Trophoblast cell (in vitro differentiated cells and primary cell): Measurements from ENCODE around the gene FNBP1.
"Not testable (repeated sequence)": the region's sequence is repeated elsewhere in the genome, so short reads cannot be mapped to it uniquely, and the experiment has no call there.

Experiments
- DNase-seq, 2 donors: peaks; one replicate each; pipeline ENCODE4 v3.0.0-alpha.2; 2016
- H2AFZ ChIP-seq: 2 replicates; pipeline ENCODE4 v1.6.1; 2013; ENCODE audit warnings: low read length, moderate library complexity, mild to moderate bottlenecking; ENCODE audit not compliant: insufficient read depth, poor library complexity
- H2AK5ac ChIP-seq: 2 replicates; pipeline ENCODE4 v1.6.1; 2013; ENCODE audit warnings: mild to moderate bottlenecking, low read length
- H2BK120ac ChIP-seq: 2 replicates; pipeline ENCODE4 v1.6.1; 2013; ENCODE audit warnings: low read length, mild to moderate bottlenecking, moderate library complexity; ENCODE audit not compliant: insufficient read depth, poor library complexity
- H2BK12ac ChIP-seq: 2 replicates; pipeline ENCODE4 v1.6.1; 2013; ENCODE audit warnings: mild to moderate bottlenecking, low read length, moderate library complexity
- H2BK5ac ChIP-seq: 2 replicates; pipeline ENCODE4 v1.6.1; 2013; ENCODE audit warnings: low read length, low read depth, moderate library complexity, mild to moderate bottlenecking; ENCODE audit not compliant: poor library complexity
- H3K14ac ChIP-seq: 2 replicates; pipeline ENCODE4 v1.6.1; 2013; ENCODE audit warnings: mild to moderate bottlenecking, low read length
- H3K18ac ChIP-seq: 2 replicates; pipeline ENCODE4 v1.6.1; 2013; ENCODE audit warnings: mild to moderate bottlenecking, low read length
- H3K23ac ChIP-seq: 2 replicates; pipeline ENCODE4 v1.6.1; 2013; ENCODE audit warnings: low read length
- H3K27ac ChIP-seq: 2 replicates; pipeline ENCODE4 v1.5.1; 2013; ENCODE audit warnings: low read depth, mild to moderate bottlenecking, inconsistent platforms, low read length, moderate library complexity
- H3K27me3 ChIP-seq: 2 replicates; pipeline ENCODE4 v1.6.1; 2013; ENCODE audit warnings: inconsistent platforms, mild to moderate bottlenecking, low read length, moderate library complexity; ENCODE audit not compliant: insufficient read depth
- H3K36me3 ChIP-seq, 2 experiments: 1 replicate in 1 of 2; 2 replicates in 1 of 2; pipeline ENCODE4 v1.6.1; 2013; ENCODE audit warnings: low read length in 2 of 2, mild to moderate bottlenecking in 2 of 2, moderate library complexity in 1 of 2; ENCODE audit not compliant: insufficient read depth in 2 of 2, control insufficient read depth in 1 of 2
- H3K4ac ChIP-seq: 2 replicates; pipeline ENCODE4 v1.6.1; 2013; ENCODE audit warnings: low read depth, mild to moderate bottlenecking, low read length, moderate library complexity
- H3K4me1 ChIP-seq, 2 experiments: 1 replicate in 1 of 2; 2 replicates in 1 of 2; pipeline ENCODE4 v1.6.1; 2013; ENCODE audit warnings: low read length in 2 of 2, mild to moderate bottlenecking in 2 of 2, moderate library complexity in 1 of 2; ENCODE audit not compliant: insufficient read depth in 2 of 2, control insufficient read depth in 1 of 2
- H3K4me2 ChIP-seq: 2 replicates; pipeline ENCODE4 v1.6.1; 2013; ENCODE audit warnings: inconsistent platforms, mild to moderate bottlenecking, low read length, moderate library complexity
- H3K4me3 ChIP-seq: 2 replicates; pipeline ENCODE4 v1.5.1; 2013; ENCODE audit warnings: mild to moderate bottlenecking, low read depth, low read length, inconsistent platforms
- H3K79me1 ChIP-seq: one replicate; pipeline ENCODE4 v1.6.1; 2013; ENCODE audit warnings: low read length
- H3K79me2 ChIP-seq: 2 replicates; pipeline ENCODE4 v1.6.1; 2013; ENCODE audit warnings: low read length, mild to moderate bottlenecking; ENCODE audit not compliant: control insufficient read depth, insufficient read depth, poor library complexity
- H3K9ac ChIP-seq: 2 replicates; pipeline ENCODE4 v1.6.1; 2013; ENCODE audit warnings: mild to moderate bottlenecking, low read length
- H3K9me3 ChIP-seq: 2 replicates; pipeline ENCODE4 v1.6.1; 2013; ENCODE audit warnings: low read depth, mild to moderate bottlenecking, control low read depth, inconsistent platforms, low read length; ENCODE audit not compliant: insufficient read depth
- H4K12ac ChIP-seq: 2 replicates; pipeline ENCODE4 v1.6.1; 2013; ENCODE audit warnings: low read depth, mild to moderate bottlenecking, low read length, moderate library complexity
- H4K8ac ChIP-seq: 2 replicates; pipeline ENCODE4 v1.6.1; 2013; ENCODE audit warnings: low read depth, mild to moderate bottlenecking, low read length, moderate library complexity
- H4K91ac ChIP-seq: one replicate; pipeline ENCODE4 v1.6.1; 2013; ENCODE audit warnings: low read depth, mild to moderate bottlenecking, low read length, moderate library complexity
- WGBS: extraction: QIAGEN DNeasy Blood & Tissue Kit; methylation state at CpG from one replicate; pipeline ENCODE4 v1.1.7; 2013; ENCODE audit warnings: missing lambda C conversion rate; ENCODE audit not compliant: insufficient read length, insufficient coverage; ENCODE audit errors: extremely low coverage; 5-methylcytosine and 5-hydroxymethylcytosine counted together

Gene FNBP1

DNA sequence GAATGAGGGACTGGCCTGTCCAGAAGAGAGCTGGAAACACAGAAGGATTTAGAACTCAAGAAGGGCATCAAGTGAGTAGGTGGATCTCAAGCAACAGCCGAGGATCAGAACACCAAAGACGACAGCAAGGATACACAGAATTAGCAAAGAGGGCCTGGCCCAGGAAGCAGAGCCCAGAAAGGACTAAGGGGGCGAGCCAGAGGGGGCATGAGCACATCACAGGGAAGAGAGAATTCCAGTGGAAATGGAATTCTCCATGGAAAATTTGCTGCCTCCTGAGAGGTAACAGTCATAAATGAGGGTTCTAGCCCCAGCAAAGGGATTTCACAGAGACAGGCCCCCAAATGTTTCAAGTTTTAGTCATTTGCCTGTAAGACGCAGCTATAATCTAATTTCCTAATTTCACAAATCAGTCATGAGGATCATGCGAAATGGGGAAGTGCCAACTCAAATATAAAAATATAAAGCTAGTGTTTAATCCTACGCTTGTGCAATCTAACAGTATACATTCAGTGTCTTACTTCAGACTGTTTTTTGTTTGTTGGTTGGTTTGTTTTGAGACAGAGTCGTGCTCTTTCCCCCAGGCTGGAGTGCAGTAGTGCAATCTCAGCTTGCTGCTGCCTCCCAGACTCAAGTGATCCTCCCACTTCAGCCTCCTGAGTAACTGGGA is 46.7 kb downstream of the FNBP1 start:
- Histone ChIP-seq H3K79me2 (no peaks in the 10 kb centered on the region), H2BK120ac (no peak overlapping the region), H3K4me3 (no peak overlapping the region), H2AFZ (no peak overlapping the region), H4K91ac (no peak overlapping the region), H3K27ac (no peak overlapping the region), H2BK12ac (no peak overlapping the region), H2BK5ac (no peak overlapping the region), H3K23ac (no peak overlapping the region), H4K8ac (no peak overlapping the region), H3K79me1 (peaks cover under 1% of the 10 kb centered on the region), H3K36me3 (no peaks in the 10 kb centered on the region), H2AK5ac (no peak overlapping the region), H3K9ac (no peak overlapping the region), H3K27me3 (no peaks in the 10 kb centered on the region), H3K4me1 (peaks cover 8 to 10% of the 10 kb centered on the region in 2 experiments), H3K18ac (no peak overlapping the region), H4K12ac (no peak overlapping the region), H3K9me3 (no peaks in the 10 kb centered on the region), H3K4ac (no peak overlapping the region), H3K4me2 (no peak overlapping the region), H3K14ac (no peak overlapping the region)
- DNase-seq = peak in 1 of 2 donors; percentile 27
- no CpG with 5 or more reads among the region's 7 CpGs for WGBS

DNA sequence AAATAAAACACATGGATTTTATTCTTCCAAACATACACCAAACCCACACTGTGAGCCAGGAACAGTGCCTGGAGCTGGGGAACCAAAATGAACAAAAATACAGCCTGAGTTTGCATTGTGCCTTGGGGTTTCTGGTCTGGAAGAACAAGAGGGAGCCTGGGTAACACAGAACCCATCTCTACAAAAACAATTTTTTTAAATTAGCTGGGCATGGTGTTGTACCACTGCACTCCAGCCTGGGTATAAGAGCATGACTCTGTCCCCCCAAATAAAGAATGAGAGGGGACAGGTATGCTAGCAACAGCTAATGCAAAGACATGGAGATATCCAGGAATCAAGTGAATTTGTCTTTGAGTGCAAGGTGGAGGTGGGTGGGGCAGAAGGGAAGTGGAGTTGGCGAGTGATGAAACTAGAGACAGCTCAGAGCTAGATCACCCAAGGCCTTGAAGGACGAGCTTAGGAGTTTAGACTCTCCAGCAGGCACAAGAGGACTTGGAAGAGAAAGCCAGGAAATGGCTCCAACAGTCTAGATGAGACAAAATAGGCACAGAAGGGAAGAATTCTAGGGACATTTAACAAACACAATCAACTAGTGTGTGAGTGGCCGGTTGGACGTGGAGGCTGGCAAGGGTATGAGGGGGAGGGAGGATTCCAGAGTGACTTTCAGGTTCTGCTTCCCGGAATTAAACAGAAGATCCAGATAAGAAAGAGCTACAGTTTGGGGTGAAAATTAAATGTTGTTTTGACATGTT is 47.4 kb downstream of the FNBP1 start:
- H2AFZ ChIP-seq = no peak overlapping the region

DNA sequence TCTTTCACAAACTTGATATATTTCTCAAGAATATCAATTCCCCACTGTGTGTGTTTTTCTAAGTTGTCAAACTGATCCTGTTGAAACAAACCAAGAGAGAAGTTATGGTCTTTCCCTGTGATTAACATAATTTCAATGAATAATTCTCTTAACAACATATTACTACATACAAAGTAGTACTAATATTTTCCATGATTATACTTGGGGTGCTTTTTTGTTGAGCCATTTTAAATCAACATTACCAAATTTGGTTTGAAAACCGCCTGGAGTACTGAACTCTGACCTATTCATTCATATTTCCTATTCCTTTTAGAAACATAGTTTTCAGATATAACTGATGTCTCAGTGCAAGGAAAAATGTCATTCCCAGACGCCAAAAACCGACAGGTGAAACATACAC is 48.1 kb downstream of the FNBP1 start:
- no peak overlapping the region for H2AFZ ChIP-seq
- no CpG with 5 or more reads among the region's 3 CpGs for WGBS
- peaks cover 2% of the 10 kb centered on the region for H3K79me1 ChIP-seq
- DNase-seq = peak in 1 of 2 donors; percentile 43
- H3K4me1 ChIP-seq = peaks cover 9 to 13% of the 10 kb centered on the region in 2 experiments
- H2AK5ac ChIP-seq = no peak overlapping the region
- no peaks in the 10 kb centered on the region for H3K79me2 ChIP-seq
- H3K9me3 ChIP-seq = no peaks in the 10 kb centered on the region
- H3K14ac ChIP-seq = no peak overlapping the region
- no peak overlapping the region for H2BK120ac ChIP-seq
- H3K27ac ChIP-seq = no peak overlapping the region
- H3K18ac ChIP-seq = no peak overlapping the region
- H2BK12ac ChIP-seq = no peak overlapping the region
- H3K4me2 ChIP-seq = no peak overlapping the region
- H2BK5ac ChIP-seq = no peak overlapping the region
- no peaks in the 10 kb centered on the region for H3K27me3 ChIP-seq
- H4K91ac ChIP-seq = no peak overlapping the region
- H3K4me3 ChIP-seq = no peak overlapping the region
- H3K23ac ChIP-seq = no peak overlapping the region
- H3K9ac ChIP-seq = no peak overlapping the region
- H3K36me3 ChIP-seq = no peaks in the 10 kb centered on the region
- no peak overlapping the region for H4K12ac ChIP-seq
- no peak overlapping the region for H4K8ac ChIP-seq
- no peak overlapping the region for H3K4ac ChIP-seq

More for the DNA sequence above, 47.4 kb downstream of the FNBP1 start:
- H3K79me2 ChIP-seq = no peaks in the 10 kb centered on the region
- H3K18ac ChIP-seq = no peak overlapping the region
- H3K79me1 ChIP-seq = peaks cover 2% of the 10 kb centered on the region
- no peak overlapping the region for H4K12ac ChIP-seq
- H3K9me3 ChIP-seq = no peaks in the 10 kb centered on the region
- no peak overlapping the region for H2BK5ac ChIP-seq
- no CpG with 5 or more reads among the region's 5 CpGs for WGBS
- no peak overlapping the region for H2AK5ac ChIP-seq
- no peak overlapping the region for H3K14ac ChIP-seq
- H3K36me3 ChIP-seq = no peaks in the 10 kb centered on the region
- no peak overlapping the region for H4K8ac ChIP-seq
- H2BK12ac ChIP-seq = no peak overlapping the region
- no peak overlapping the region for H3K4me3 ChIP-seq
- H4K91ac ChIP-seq = no peak overlapping the region
- H3K4me1 ChIP-seq = peaks cover 9 to 10% of the 10 kb centered on the region in 2 experiments
- no peak overlapping the region for H2BK120ac ChIP-seq
- no peaks in the 10 kb centered on the region for H3K27me3 ChIP-seq
- no peak overlapping the region for H3K9ac ChIP-seq
- DNase-seq = peak in 1 of 2 donors; percentile 49
- H3K4me2 ChIP-seq = no peak overlapping the region
- no peak overlapping the region for H3K23ac ChIP-seq
- H3K27ac ChIP-seq = no peak overlapping the region
- H3K4ac ChIP-seq = no peak overlapping the region

DNA sequence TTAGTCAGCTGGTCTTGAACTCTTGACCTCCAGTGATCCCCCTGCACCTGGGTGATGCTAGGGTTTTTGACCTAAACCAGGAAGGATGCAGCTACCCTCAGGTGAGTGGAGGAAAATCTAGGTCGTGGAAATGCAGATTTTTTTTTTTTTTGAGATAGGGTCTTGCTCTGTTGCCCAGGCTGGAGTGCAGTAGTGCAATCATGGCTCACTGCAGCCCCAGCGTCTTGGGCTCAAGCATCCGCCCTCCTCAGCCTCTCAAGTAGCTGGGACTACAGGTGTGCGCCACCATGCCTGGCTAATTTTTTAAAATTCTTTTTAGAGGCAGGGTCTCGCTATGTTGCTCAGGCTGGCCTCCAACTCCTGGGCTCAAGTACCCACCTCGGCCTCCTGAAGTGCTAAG is 51.9 kb downstream of the FNBP1 start:
- Histone ChIP-seq H2BK5ac (peak overlapping the region; percentile 35), H3K4me1 (peaks cover 9 to 18% of the 10 kb centered on the region in 2 experiments), H2BK12ac (peak overlapping the region; percentile 84), H4K91ac (peak overlapping the region; percentile 66), H3K14ac (peak overlapping the region; percentile 39), H2BK120ac (peak overlapping the region; percentile 52)
- not testable (repeated sequence) for H3K18ac ChIP-seq, H3K27me3 ChIP-seq, H3K4me2 ChIP-seq, H3K4me3 ChIP-seq, H3K79me1 ChIP-seq, H2AK5ac ChIP-seq, H2AFZ ChIP-seq, H3K9me3 ChIP-seq, H3K36me3 ChIP-seq, H3K9ac ChIP-seq, H3K27ac ChIP-seq, H3K79me2 ChIP-seq, H3K4ac ChIP-seq, H4K12ac ChIP-seq, H4K8ac ChIP-seq, H3K23ac ChIP-seq
- whole genome bisulfite sequencing = no CpG with 5 or more reads among the region's 6 CpGs
- DNase-seq = peak in 1 of 2 donors; percentile 4
